GM10248 (cell line): Measurements from ENCODE around the gene FRAT1.

ENCODE experiments used
- CTCF ChIA-PET: fragments of 300-600 bp; sonication (Branson Sonifier 250); formaldehyde crosslinking; extraction: SDS; loops from one replicate; lab custom pipeline; 2021; ENCODE audit warnings: antibody characterized with exemption; lab: Yijun Ruan, JAX
- POLR2A ChIA-PET: fragments of 350-650 bp; sonication (Branson Sonifier 250); formaldehyde crosslinking; extraction: SDS; loops from one replicate; lab custom pipeline; 2020; ENCODE audit warnings: antibody characterized with exemption; lab: Yijun Ruan, JAX
- DNase-seq: peaks from one replicate; pipeline ENCODE4 v3.0.0; 2012; ENCODE audit errors: extremely low spot score
- CTCF ChIP-seq: IDR thresholded peaks from 2 replicates; pipeline ENCODE4 v1.5.1; 2012; ENCODE audit warnings: mild to moderate bottlenecking, low read depth; ENCODE audit errors: extremely low read depth, missing control alignments, control extremely low read depth

The FRAT1 gene

GRCh38 chr10:97360705-97361536 is 41.9 kb downstream of the FRAT1 start:
- ChIA-PET POLR2A (interaction anchor here (2.0 kb wide), 1 partner anchor 40 kb away, joined by 4 read pairs; the partner anchor contains the start of gene RRP12), CTCF (interaction anchor here (0.6 to 1.0 kb wide), 4 partner anchors 13 to 151 kb away, joined by 3 to 5 read pairs (median 4); no protein-coding TSS in a partner anchor)
- no peak for TF ChIP-seq CTCF

GRCh38 chr10:97361537-97361901 is 42.4 kb downstream of the FRAT1 start:
- CTCF ChIA-PET = interaction anchor here (1.0 kb wide), 2 partner anchors 14 to 83 kb away, joined by 3 to 5 read pairs; no protein-coding TSS in a partner anchor
- TF ChIP-seq CTCF = no peak
- POLR2A ChIA-PET = no interaction called here
- DNase-seq = no peak

More at GRCh38 chr10:97360705-97361536, 41.9 kb downstream of the FRAT1 start:
- DNase-seq = no peak

- POLR2A ChIA-PET = no interaction called here
These were observed 43.4 kb downstream of the FRAT1 start for GRCh38 chr10:97362310-97363033.

GRCh38 chr10:97363071-97363470 is 44.0 kb downstream of the FRAT1 start:
- POLR2A ChIA-PET = no interaction called here

More at GRCh38 chr10:97362310-97363033, 43.4 kb downstream of the FRAT1 start:
- no peak for DNase-seq
- no peak for TF ChIP-seq CTCF
- CTCF ChIA-PET = no interaction called here

GRCh38 chr10:97365761-97366351 is 46.8 kb downstream of the FRAT1 start:
- POLR2A ChIA-PET = interaction anchor here (0.7 kb wide), 1 partner anchor 88 kb away, joined by 9 read pairs; no protein-coding TSS in a partner anchor
- CTCF ChIA-PET = no interaction called here
- no peak for TF ChIP-seq CTCF
- DNase-seq = no peak

More at GRCh38 chr10:97363071-97363470, 44.0 kb downstream of the FRAT1 start:
- no peak for TF ChIP-seq CTCF
- CTCF ChIA-PET = no interaction called here
- no peak for DNase-seq

- ChIA-PET CTCF (interaction anchor here (0.7 kb wide), 1 partner anchor 8 kb away, joined by 3 read pairs; no protein-coding TSS in a partner anchor), POLR2A (no interaction called here)
- no peak for TF ChIP-seq CTCF
- DNase-seq = no peak
These were observed 47.5 kb downstream of the FRAT1 start for GRCh38 chr10:97366572-97366971.
